ENCODE data around the gene SV2C.
A peak's percentile ranks its signal among the peaks of the same experiment; 100 is the strongest.
"Not testable (repeated sequence)": the region's sequence is repeated elsewhere in the genome, so short reads cannot be mapped to it uniquely, and the experiment has no call there.

Gene SV2C

GRCh38 chr5:76082772-76083554, at the start of gene SV2C:
Gene SV2C, plus strand, starts transcription at chr5:76083383. Its CDS starts 48,368 bp downstream, at chr5:76131751.
- H3K9ac ChIP-seq (ENCODE audit: low read depth in 1 of 2, low read length in 2 of 2): no peak within 1 kb of the TSS
- peaks cover 25 to 42% of the 10 kb centered on the region in 2 donors for H3K27me3 ChIP-seq (ENCODE audit: control insufficient read depth in 2 of 2, insufficient read depth in 2 of 2, low read length in 2 of 2)
- H3K4me1 ChIP-seq (ENCODE audit: control insufficient read depth in 2 of 2, insufficient read depth in 2 of 2, low read length in 2 of 2): peaks cover 8 to 11% of the 10 kb centered on the region in 2 donors
- no peak within 1 kb of the TSS for H3K27ac ChIP-seq (ENCODE audit: low read depth in 2 of 2, low read length in 2 of 2)
- no peaks in the 10 kb centered on the region for H3K36me3 ChIP-seq (ENCODE audit: control insufficient read depth in 2 of 2, insufficient read depth in 2 of 2, low read length in 2 of 2)
- H3K4me3 ChIP-seq (ENCODE audit: low read length in 2 of 2): peak within 1 kb of the TSS; percentile 44 to 48
- H3K9me3 ChIP-seq (ENCODE audit: control insufficient read depth in 2 of 2, low read length in 2 of 2): no peaks in the 10 kb centered on the region

- peak overlapping the region in 1 of 2 donors; percentile 31 for H3K4me3 ChIP-seq (ENCODE audit: low read length in 2 of 2)
- not testable (repeated sequence) for H3K36me3 ChIP-seq (ENCODE audit: control insufficient read depth in 2 of 2, insufficient read depth in 2 of 2, low read length in 2 of 2); H3K27me3 ChIP-seq (ENCODE audit: control insufficient read depth in 2 of 2, insufficient read depth in 2 of 2, low read length in 2 of 2); H3K4me1 ChIP-seq (ENCODE audit: control insufficient read depth in 2 of 2, insufficient read depth in 2 of 2, low read length in 2 of 2); H3K9ac ChIP-seq (ENCODE audit: low read depth in 1 of 2, low read length in 2 of 2); H3K9me3 ChIP-seq (ENCODE audit: control insufficient read depth in 2 of 2, low read length in 2 of 2); H3K27ac ChIP-seq (ENCODE audit: low read depth in 2 of 2, low read length in 2 of 2)
Observed at GRCh38 chr5:76037736-76038151, 45.4 kb upstream of the SV2C start.

DNA sequence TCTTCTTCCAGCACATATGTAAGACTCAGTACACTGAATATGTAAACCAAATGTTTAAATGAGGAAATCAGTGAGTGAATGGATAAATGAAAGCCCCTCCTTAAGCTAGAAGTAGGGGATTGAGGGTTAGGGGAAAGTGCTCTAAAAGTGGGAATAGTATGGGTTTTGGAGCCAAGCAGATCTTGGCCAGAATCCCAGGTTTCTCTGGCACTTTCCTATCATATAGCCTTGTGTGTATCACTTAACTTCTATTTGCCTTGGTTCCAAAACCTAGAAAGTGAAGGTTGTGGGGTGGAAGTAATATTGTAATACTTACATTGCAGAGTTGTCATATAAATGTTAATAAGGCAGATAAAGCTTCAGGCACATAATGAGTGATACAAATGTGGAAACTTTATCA, 45.0 kb upstream of the SV2C start:
- Histone ChIP-seq H3K36me3 (ENCODE audit: control insufficient read depth in 2 of 2, insufficient read depth in 2 of 2, low read length in 2 of 2) (no peaks in the 10 kb centered on the region), H3K9me3 (ENCODE audit: control insufficient read depth in 2 of 2, low read length in 2 of 2) (no peaks in the 10 kb centered on the region), H3K4me1 (ENCODE audit: control insufficient read depth in 2 of 2, insufficient read depth in 2 of 2, low read length in 2 of 2) (peaks cover 0 to 2% of the 10 kb centered on the region in 2 donors), H3K27me3 (ENCODE audit: control insufficient read depth in 2 of 2, insufficient read depth in 2 of 2, low read length in 2 of 2) (no peaks in the 10 kb centered on the region), H3K4me3 (ENCODE audit: low read length in 2 of 2) (peak overlapping the region in 1 of 2 donors; percentile 31), H3K9ac (ENCODE audit: low read depth in 1 of 2, low read length in 2 of 2) (no peak overlapping the region), H3K27ac (ENCODE audit: low read depth in 2 of 2, low read length in 2 of 2) (no peak overlapping the region)

DNA sequence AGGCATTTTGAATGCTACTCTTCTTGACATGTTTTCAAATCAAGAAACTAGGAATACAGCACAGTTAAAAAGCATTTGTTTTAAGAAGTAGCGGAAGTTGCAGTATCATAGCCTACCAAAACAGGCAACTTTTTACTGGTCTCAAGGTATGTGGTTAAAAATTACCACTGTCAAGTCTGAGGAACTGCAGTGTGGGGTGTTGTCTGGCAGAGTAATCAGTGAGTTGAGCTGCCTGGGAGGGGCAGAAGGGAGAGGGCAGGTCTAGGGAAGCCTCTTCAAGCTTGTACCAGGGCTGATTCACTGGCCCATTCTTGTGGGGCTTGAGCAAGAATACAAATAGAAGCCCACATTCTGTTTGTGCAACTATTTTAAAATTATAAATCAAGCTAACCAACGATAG, 42.4 kb upstream of the SV2C start:
- H3K4me1 ChIP-seq (ENCODE audit: control insufficient read depth in 2 of 2, insufficient read depth in 2 of 2, low read length in 2 of 2): peaks cover 0 to 2% of the 10 kb centered on the region in 2 donors
- H3K9ac ChIP-seq (ENCODE audit: low read depth in 1 of 2, low read length in 2 of 2): no peak overlapping the region
- no peaks in the 10 kb centered on the region for H3K9me3 ChIP-seq (ENCODE audit: control insufficient read depth in 2 of 2, low read length in 2 of 2)
- H3K4me3 ChIP-seq (ENCODE audit: low read length in 2 of 2): no peak overlapping the region
- H3K36me3 ChIP-seq (ENCODE audit: control insufficient read depth in 2 of 2, insufficient read depth in 2 of 2, low read length in 2 of 2): no peaks in the 10 kb centered on the region
- no peaks in the 10 kb centered on the region for H3K27me3 ChIP-seq (ENCODE audit: control insufficient read depth in 2 of 2, insufficient read depth in 2 of 2, low read length in 2 of 2)
- no peak overlapping the region for H3K27ac ChIP-seq (ENCODE audit: low read depth in 2 of 2, low read length in 2 of 2)

- Histone ChIP-seq H3K27ac (ENCODE audit: low read depth in 2 of 2, low read length in 2 of 2) (no peak overlapping the region), H3K4me1 (ENCODE audit: control insufficient read depth in 2 of 2, insufficient read depth in 2 of 2, low read length in 2 of 2) (peaks cover 0 to 2% of the 10 kb centered on the region in 2 donors), H3K4me3 (ENCODE audit: low read length in 2 of 2) (no peak overlapping the region)
Observed at GRCh38 chr5:76041863-76042262, 41.3 kb upstream of the SV2C start.

DNA sequence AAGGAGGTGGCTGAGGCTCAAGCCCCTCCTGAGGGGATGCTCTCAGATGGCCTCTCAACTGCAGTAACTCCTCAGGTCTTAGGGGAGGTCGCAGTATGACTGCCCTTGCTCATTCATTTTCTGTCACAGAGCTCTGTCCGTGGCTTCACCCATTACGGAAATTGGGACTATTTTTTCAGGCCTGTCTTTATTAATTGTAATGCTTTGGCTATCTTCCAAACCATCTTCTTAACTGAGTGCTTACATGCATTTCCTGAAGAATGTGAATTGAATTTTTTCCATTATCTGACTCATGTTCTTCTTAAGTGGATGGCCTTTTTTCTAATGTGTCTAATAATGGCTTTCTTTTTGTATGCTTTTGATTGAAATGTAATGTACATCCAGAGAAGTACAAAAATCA, 36.4 kb upstream of the SV2C start:
- Histone ChIP-seq H3K27ac (ENCODE audit: low read depth in 2 of 2, low read length in 2 of 2) (no peak overlapping the region), H3K4me1 (ENCODE audit: control insufficient read depth in 2 of 2, insufficient read depth in 2 of 2, low read length in 2 of 2) (no peaks in the 10 kb centered on the region), H3K27me3 (ENCODE audit: control insufficient read depth in 2 of 2, insufficient read depth in 2 of 2, low read length in 2 of 2) (no peaks in the 10 kb centered on the region), H3K9ac (ENCODE audit: low read depth in 1 of 2, low read length in 2 of 2) (no peak overlapping the region), H3K4me3 (ENCODE audit: low read length in 2 of 2) (no peak overlapping the region), H3K36me3 (ENCODE audit: control insufficient read depth in 2 of 2, insufficient read depth in 2 of 2, low read length in 2 of 2) (no peaks in the 10 kb centered on the region), H3K9me3 (ENCODE audit: control insufficient read depth in 2 of 2, low read length in 2 of 2) (no peaks in the 10 kb centered on the region)

More at GRCh38 chr5:76041863-76042262, 41.3 kb upstream of the SV2C start:
- H3K27me3 ChIP-seq (ENCODE audit: control insufficient read depth in 2 of 2, insufficient read depth in 2 of 2, low read length in 2 of 2): no peaks in the 10 kb centered on the region
- H3K9ac ChIP-seq (ENCODE audit: low read depth in 1 of 2, low read length in 2 of 2): no peak overlapping the region
- no peaks in the 10 kb centered on the region for H3K9me3 ChIP-seq (ENCODE audit: control insufficient read depth in 2 of 2, low read length in 2 of 2)
- no peaks in the 10 kb centered on the region for H3K36me3 ChIP-seq (ENCODE audit: control insufficient read depth in 2 of 2, insufficient read depth in 2 of 2, low read length in 2 of 2)

GRCh38 chr5:76050134-76050533, 33.0 kb upstream of the SV2C start:
- no peaks in the 10 kb centered on the region for H3K27me3 ChIP-seq (ENCODE audit: control insufficient read depth in 2 of 2, insufficient read depth in 2 of 2, low read length in 2 of 2)
- no peak overlapping the region for H3K4me3 ChIP-seq (ENCODE audit: low read length in 2 of 2)
- no peaks in the 10 kb centered on the region for H3K4me1 ChIP-seq (ENCODE audit: control insufficient read depth in 2 of 2, insufficient read depth in 2 of 2, low read length in 2 of 2)
- no peak overlapping the region for H3K9ac ChIP-seq (ENCODE audit: low read depth in 1 of 2, low read length in 2 of 2)
- H3K27ac ChIP-seq (ENCODE audit: low read depth in 2 of 2, low read length in 2 of 2): no peak overlapping the region
- H3K9me3 ChIP-seq (ENCODE audit: control insufficient read depth in 2 of 2, low read length in 2 of 2): no peaks in the 10 kb centered on the region
- H3K36me3 ChIP-seq (ENCODE audit: control insufficient read depth in 2 of 2, insufficient read depth in 2 of 2, low read length in 2 of 2): no peaks in the 10 kb centered on the region

- Histone ChIP-seq H3K27me3 (ENCODE audit: control insufficient read depth in 2 of 2, insufficient read depth in 2 of 2, low read length in 2 of 2) (no peaks in the 10 kb centered on the region), H3K36me3 (ENCODE audit: control insufficient read depth in 2 of 2, insufficient read depth in 2 of 2, low read length in 2 of 2) (no peaks in the 10 kb centered on the region), H3K9me3 (ENCODE audit: control insufficient read depth in 2 of 2, low read length in 2 of 2) (no peaks in the 10 kb centered on the region), H3K27ac (ENCODE audit: low read depth in 2 of 2, low read length in 2 of 2) (no peak overlapping the region), H3K4me1 (ENCODE audit: control insufficient read depth in 2 of 2, insufficient read depth in 2 of 2, low read length in 2 of 2) (peaks cover 0 to 6% of the 10 kb centered on the region in 2 donors), H3K4me3 (ENCODE audit: low read length in 2 of 2) (no peak overlapping the region), H3K9ac (ENCODE audit: low read depth in 1 of 2, low read length in 2 of 2) (no peak overlapping the region)
Observed at GRCh38 chr5:76062502-76063041, 20.6 kb upstream of the SV2C start.

- Histone ChIP-seq H3K4me1 (ENCODE audit: control insufficient read depth in 2 of 2, insufficient read depth in 2 of 2, low read length in 2 of 2) (peaks cover 0 to 3% of the 10 kb centered on the region in 2 donors), H3K4me3 (ENCODE audit: low read length in 2 of 2) (no peak overlapping the region), H3K9me3 (ENCODE audit: control insufficient read depth in 2 of 2, low read length in 2 of 2) (no peaks in the 10 kb centered on the region), H3K27ac (ENCODE audit: low read depth in 2 of 2, low read length in 2 of 2) (no peak overlapping the region), H3K9ac (ENCODE audit: low read depth in 1 of 2, low read length in 2 of 2) (no peak overlapping the region), H3K27me3 (ENCODE audit: control insufficient read depth in 2 of 2, insufficient read depth in 2 of 2, low read length in 2 of 2) (peaks cover 0 to under 1% of the 10 kb centered on the region in 2 donors), H3K36me3 (ENCODE audit: control insufficient read depth in 2 of 2, insufficient read depth in 2 of 2, low read length in 2 of 2) (no peaks in the 10 kb centered on the region)
Observed at GRCh38 chr5:76065258-76065657, 17.9 kb upstream of the SV2C start.

GRCh38 chr5:76069061-76069735, 14.0 kb upstream of the SV2C start:
- Histone ChIP-seq H3K4me3 (ENCODE audit: low read length in 2 of 2) (no peak overlapping the region), H3K9me3 (ENCODE audit: control insufficient read depth in 2 of 2, low read length in 2 of 2) (no peaks in the 10 kb centered on the region), H3K27ac (ENCODE audit: low read depth in 2 of 2, low read length in 2 of 2) (no peak overlapping the region), H3K9ac (ENCODE audit: low read depth in 1 of 2, low read length in 2 of 2) (no peak overlapping the region), H3K4me1 (ENCODE audit: control insufficient read depth in 2 of 2, insufficient read depth in 2 of 2, low read length in 2 of 2) (peaks cover 0 to 3% of the 10 kb centered on the region in 2 donors), H3K27me3 (ENCODE audit: control insufficient read depth in 2 of 2, insufficient read depth in 2 of 2, low read length in 2 of 2) (peaks cover 0 to 2% of the 10 kb centered on the region in 2 donors), H3K36me3 (ENCODE audit: control insufficient read depth in 2 of 2, insufficient read depth in 2 of 2, low read length in 2 of 2) (no peaks in the 10 kb centered on the region)
